Middle frontal gyrus (tissue), 1 donor: ENCODE results near the gene PITRM1.
"Not testable (repeated sequence)": the region's sequence is repeated elsewhere in the genome, so short reads cannot be mapped to it uniquely, and the experiment has no call there.

Experiments
- DNase-seq: peaks from one replicate; pipeline ENCODE4 v3.0.0-alpha.2; 2015; ENCODE audit warnings: low spot score; ENCODE audit errors: extremely low spot score

Gene PITRM1

DNA sequence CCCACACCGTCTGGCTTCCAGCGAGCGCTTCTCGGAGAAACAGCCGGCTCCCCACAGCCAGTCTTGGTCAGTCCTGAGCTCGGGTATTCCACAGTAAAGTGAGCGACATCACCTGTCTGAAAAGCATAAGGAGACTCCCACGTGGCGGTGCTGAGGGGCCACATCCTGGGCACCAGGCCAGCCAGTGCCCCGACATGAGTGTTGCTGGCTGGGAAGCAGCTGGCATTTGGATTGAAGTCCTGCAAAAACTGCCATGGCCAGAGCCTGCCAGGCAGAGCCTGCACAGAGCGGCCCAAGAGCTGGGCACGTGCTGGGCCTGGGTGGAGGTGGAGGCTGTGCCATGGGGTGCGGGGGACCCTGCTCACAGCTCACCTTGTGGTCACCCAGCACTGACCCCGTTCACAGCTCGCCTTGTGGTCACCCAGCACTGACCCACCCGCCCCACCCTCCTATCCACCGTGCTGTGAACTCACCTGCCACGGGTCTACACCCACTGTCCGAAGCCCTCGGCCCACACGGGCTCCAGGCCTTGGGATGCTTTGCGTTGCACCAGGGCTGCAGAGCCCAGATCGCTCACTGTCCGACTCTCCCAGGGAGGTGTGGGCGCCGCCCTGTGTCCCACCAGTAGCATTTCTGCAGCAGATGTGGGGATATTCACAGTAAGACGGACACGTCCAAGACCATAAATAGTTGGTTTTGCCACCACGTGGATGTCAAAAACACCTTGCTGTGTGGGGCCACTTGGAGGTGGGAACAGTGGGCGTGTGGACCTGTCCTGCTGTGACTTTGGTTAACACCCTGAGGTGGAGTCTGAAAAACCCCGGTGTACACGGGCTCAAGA lies 48.8 kb downstream of the PITRM1 start:
- DNase-seq: no peak

DNA sequence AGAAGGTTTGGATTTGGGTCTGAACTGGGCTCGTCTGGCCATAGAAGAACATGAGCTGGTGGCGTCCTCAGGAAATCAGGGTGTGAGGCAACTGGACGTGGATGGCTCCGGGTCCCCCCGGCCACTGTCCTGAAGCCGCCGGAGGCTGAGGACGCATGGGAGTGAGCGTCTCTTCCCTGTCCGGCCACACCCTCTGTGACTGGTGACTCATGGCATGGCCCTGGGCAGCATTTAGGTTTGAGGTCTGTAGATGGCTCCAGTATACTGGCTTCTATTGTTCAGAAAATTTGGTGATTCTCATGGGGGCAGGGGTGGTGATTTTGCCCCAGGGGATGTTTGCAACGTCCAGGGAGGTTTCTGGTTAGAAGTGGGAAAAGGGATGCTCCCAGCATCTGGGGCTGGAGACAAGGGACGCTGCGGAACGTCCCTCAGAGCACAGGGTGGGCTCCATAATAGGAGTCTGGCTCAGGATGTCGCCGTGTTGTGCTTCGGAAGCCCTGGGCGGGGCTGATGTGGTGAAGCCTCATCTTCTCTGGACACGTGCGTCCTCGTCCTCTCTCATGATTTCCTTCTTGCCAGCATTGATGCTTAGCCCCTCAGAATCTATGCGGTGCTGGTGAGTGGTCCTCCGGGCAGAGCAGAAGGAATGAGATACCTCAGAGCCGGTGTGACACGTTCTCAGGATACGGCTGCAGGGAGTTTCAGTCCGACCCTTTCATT lies 49.9 kb downstream of the PITRM1 start:
- no peak for DNase-seq

DNA sequence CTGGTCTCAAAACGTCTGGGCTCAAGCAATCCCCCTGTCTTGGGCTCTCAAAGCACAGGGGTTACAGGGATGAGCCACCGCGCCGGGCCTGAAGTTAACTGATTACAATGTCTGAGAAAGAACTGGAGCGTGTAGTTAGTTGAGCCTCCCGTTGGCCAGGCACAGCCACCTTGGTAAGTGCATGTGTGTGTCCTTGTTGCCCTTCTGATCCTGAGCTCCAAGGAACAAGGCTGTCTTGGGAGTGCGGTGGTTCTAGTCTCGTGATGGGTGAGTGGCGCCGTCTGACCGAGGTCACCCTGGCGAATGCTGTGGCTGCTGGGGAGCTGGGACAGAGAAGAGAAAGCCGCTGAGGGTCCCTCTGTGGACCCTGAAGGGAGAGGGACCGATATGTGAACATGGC lies 50.5 kb downstream of the PITRM1 start:
- no peak for DNase-seq

DNA sequence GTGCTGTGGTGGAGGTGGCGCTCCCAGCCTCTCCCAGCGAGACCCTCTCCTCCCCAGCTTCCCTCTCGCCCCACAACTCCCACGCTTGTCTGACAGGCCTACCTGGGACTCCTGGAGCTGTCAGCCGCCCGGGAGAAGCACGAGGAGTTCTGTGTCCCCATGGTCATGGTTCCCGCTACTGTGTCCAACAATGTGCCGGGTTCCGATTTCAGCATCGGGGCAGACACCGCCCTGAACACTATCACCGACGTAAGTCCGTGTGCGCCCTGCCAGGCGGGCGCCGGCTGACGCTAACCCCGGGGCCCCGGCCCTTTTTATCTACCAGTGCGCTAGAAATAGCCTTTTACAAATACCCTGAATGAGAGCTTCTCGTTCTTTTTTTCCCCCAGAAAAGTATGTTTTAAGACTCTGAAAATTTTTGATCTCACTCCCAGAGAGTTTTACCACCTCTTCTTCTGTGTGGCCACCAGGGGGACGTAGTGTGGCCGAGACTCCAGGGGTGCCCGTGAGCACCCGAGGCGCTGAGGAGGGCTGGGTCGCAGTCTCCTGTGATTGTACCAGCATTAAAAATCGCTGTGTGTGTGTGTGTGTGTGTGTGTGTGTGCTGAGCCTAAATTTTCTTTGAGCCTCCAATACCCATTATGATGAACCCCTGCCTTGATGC lies 52.7 kb downstream of the PITRM1 start:
- no peak for DNase-seq

DNA sequence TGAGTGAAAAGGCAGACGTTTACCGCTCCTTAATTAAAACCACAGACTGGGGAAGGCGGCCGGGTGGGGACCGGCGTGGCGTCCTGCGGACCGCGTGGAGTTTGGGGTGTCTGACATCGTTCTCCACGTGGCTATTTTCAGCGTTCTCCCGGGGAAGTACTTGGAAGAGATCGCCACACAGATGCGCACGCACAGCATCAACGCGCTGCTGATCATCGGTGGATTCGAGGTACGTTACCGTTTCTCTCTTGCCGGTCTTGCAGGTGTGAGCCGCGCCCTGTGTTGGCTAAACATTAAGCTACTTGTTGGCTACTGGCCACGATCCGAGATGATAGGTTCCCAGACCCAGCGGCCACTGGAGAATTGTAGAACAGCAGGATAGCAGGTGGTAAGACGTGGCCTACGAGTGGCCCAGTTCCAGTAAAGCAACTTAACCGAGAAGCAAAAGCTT lies 53.9 kb downstream of the PITRM1 start:
- no peak for DNase-seq

DNA sequence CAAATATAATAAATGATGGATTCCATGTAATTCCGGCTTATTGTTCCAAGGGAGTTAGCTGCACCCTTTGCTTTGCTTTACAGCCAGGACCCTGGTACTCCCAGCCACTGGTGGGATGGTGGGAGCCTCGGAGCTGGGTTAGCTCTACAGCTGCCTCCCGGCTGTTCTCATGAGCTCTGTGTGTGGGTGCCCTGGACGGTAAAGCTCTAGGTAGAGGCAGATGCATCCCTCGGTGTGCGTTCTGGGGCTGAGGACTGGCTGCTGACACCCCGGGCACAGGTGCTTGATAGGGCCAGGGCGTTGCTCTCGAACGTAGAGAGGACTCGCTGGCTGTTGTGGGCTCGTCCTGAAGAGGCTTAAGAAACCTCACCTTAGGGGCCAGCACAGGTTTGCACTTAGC lies 55.1 kb downstream of the PITRM1 start:
- DNase-seq: no peak

DNA sequence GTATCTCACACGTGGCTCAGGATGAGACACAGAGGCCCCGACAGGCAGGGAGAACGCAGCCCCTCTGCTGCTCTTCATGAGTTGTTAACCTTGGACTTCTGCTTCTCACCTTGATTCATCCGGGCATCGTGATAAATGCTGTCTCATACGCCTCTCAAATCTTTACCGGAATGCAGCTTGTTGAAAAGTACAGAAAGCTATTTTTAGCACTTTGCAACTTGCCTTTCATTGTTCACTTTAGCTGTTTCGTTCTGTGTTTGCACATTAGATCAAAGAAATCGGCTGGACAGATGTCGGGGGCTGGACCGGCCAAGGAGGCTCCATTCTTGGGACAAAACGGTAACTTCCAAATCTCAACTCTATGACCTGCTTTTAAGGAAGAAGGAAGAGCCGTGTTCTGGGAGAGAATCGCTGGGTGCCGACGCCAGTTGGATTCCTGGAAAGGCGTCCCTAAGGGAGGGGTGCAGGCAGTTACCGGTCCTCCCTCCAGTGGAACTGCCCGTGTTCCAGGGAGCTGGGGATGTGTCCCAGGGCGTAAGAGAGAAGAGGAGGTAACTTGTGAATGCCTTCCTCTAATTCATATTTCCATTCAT lies 56.0 kb downstream of the PITRM1 start:
- no peak for DNase-seq

GRCh38 chr10:3115685-3116084 lies 56.9 kb downstream of the PITRM1 start:
- DNase-seq: no peak

- no peak for DNase-seq
These were observed 59.2 kb downstream of the PITRM1 start for GRCh38 chr10:3113343-3113720.

DNA sequence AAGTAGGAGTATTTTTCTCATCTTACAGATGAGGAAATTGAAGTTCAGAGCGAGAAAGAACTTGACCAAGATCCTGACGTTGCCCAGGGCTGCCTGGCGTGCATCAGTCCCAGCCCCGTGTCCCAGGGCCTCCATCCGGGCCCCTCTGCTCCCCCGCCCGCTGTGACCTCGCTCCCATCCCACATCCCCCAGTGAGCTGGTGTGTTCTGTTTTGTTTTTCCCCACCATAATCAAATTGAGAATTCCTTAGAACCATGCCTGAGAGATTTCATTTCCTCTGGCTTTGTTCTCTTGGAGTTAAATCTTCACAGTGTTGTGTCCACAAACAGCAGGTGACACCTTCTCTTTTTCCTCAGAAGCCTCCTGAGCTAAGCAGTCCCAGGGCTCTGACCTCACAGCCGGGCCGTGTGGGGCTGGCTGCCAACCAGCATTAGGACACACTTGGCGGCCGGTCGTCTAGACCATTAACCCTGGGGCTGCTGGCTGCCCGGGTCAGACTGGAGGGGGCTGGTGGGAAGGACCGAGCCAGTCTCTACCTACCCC lies 60.9 kb downstream of the PITRM1 start:
- DNase-seq: no peak

GRCh38 chr10:3110782-3111620 lies 61.6 kb downstream of the PITRM1 start:
- no peak for DNase-seq

DNA sequence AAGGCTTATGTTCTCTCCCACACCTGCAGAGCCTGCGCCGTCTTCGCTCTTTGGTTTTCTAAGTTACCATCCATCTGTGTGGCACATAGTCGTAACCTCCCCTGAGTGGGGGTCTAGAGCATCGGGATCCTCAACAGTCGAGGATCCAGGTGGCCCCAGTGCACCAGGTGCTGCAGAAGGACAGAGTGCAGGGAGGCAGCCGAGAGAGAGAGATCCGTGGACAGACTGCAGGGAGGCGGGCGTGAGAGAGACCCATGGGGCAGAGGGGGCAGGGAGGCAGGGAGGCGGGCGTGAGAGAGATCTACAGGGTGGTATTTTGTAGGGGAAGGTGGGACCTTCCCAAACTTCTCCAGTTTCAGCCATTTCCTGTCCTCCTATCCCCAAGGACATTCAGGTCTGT lies 62.9 kb downstream of the PITRM1 start:
- no peak for DNase-seq

GRCh38 chr10:3109196-3109595 lies 63.4 kb downstream of the PITRM1 start:
- DNase-seq: no peak

DNA sequence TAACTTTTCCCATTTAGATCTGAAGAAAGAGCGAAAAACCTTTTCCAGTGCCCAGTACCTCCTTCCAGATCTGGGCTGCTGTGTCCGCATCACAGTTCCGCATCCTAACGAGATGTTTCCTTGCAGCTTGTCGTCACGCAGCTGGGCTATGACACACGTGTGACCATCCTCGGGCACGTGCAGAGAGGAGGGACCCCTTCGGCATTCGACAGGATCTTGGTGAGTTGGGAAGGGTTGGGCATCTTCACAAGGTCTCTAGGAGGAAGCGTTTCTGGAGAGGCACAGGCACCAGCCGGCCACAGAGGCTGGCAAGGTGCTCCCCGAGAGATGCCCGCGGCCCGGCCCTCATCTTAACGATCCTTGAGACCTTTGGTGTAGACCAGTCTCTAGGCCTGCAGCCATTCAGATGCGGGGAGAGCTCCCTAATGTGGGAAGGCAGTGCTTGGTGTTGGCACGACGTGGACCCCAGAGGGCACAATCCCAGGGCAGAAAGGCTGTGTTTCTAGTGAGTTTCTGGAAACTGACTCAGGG lies 63.9 kb downstream of the PITRM1 start:
- DNase-seq: no peak

GRCh38 chr10:3108033-3108432 lies 64.5 kb downstream of the PITRM1 start:
- DNase-seq: no peak

DNA sequence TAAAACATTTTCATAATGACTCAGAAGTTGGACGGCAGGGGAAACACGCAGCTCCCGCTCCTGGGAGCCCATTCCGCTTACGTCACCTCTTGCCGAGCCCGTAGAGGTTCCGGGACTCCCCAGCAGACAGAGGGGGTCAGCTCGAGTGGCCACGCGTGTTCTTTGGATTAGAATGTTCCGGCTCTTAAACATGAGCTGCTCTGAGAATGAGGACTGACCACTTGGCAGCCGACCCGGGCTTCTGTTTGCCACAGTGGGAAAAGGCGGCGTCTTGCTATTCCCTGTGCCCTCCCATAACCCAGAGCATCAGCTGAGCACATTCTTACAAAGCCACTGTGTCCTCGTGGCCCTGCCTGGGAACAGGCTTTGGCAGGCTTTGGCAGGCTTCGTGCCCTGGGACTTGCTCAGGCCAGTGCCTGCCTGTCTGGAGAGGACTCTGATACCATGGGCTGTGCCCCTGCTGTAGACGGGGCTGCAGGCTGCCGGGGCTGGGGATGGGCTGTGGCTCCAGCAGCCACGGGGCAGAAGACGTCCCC lies 65.1 kb downstream of the PITRM1 start:
- peak; percentile 15 for DNase-seq

- no peak for DNase-seq
These were observed 65.6 kb downstream of the PITRM1 start for GRCh38 chr10:3106928-3107425.

- not testable (repeated sequence) for DNase-seq
These were observed 66.3 kb downstream of the PITRM1 start for GRCh38 chr10:3106328-3106727.

- no peak for DNase-seq
These were observed 66.7 kb downstream of the PITRM1 start for GRCh38 chr10:3105905-3106304.

DNA sequence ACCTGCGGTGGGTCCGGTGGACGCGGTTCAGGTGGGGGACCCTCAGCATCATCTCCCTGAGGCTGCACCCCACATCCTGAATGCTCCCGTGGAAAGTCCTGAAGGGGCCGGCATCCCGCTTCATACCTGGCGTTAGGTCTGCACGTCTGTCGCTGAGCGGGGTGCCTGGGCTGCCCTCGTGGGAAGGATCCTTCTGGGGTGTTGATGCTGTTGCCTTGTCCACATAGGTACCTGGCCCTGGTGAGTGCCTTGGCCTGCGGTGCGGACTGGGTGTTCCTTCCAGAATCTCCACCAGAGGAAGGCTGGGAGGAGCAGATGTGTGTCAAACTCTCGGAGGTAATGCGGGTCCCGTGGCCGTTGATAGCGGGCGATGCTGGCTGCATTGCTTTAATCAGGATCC lies 67.4 kb downstream of the PITRM1 start:
- DNase-seq: no peak
